ENCODE measurements around the gene XPR1.

The XPR1 gene

DNA sequence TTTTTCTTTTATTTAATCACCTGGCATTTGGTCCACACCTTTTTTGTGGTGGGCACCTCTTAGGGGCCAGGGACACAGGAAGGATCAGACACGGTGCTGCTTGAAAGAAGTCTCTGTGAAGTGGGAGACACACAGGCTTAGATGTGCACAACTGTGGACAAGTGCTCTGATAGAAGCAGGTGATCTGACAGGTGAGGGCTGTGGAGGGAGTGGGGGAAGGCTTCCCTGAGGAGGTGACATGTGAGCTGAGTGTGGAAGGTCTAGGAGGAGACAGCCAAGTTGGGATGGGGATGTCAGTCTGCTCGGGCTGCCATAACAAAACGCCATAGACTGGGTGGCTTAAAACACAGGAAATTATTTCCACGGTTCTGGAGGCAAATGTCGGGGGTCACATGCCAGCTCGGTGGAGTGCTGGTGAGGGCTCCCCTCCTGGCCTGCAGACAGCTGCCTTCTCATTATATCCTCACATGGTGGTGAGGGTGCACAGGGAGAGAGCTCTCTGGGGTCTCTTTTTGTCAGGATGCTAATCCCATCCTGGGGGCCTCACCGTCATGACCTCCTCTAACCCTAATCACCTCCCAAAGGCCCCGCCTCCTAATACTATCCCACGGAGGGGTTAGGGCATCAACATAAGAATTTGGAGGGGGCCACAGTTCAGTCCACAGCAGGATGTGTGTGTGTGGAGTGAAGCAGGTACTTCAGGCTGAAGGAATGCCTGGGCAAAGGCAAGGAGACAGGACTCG is 275.7 kb downstream of the XPR1 start:
- TF ChIP-seq, protein P1, sequence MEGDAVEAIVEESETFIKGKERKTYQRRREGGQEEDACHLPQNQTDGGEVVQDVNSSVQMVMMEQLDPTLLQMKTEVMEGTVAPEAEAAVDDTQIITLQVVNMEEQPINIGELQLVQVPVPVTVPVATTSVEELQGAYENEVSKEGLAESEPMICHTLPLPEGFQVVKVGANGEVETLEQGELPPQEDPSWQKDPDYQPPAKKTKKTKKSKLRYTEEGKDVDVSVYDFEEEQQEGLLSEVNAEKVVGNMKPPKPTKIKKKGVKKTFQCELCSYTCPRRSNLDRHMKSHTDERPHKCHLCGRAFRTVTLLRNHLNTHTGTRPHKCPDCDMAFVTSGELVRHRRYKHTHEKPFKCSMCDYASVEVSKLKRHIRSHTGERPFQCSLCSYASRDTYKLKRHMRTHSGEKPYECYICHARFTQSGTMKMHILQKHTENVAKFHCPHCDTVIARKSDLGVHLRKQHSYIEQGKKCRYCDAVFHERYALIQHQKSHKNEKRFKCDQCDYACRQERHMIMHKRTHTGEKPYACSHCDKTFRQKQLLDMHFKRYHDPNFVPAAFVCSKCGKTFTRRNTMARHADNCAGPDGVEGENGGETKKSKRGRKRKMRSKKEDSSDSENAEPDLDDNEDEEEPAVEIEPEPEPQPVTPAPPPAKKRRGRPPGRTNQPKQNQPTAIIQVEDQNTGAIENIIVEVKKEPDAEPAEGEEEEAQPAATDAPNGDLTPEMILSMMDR (IDR thresholded peaks at IDR 0.05; ENCODE audit: low read depth, low read length, poor library complexity, severe bottlenecking) = no peak
- no peak for TF ChIP-seq EZH2phosphoT487 (IDR thresholded peaks at IDR 0.05; ENCODE audit: borderline replicate concordance, low read length)
- H3K27me3 ChIP-seq (ENCODE audit: control insufficient read depth, low read length) = peaks cover 27% of the 10 kb centered on the region
- no peaks in the 10 kb centered on the region for H3K4me1 ChIP-seq (ENCODE audit: control insufficient read depth, low read length)
- H3F3A ChIP-seq (ENCODE audit: control insufficient read depth, insufficient read depth) = no peaks in the 10 kb centered on the region
- no peak overlapping the region for H3K27ac ChIP-seq (ENCODE audit: low read depth, low read length)
- H4K20me1 ChIP-seq (ENCODE audit: control insufficient read depth, insufficient read depth, low read depth, low read length) = no peaks in the 10 kb centered on the region
- H3K9me2 ChIP-seq (replicated peaks; ENCODE audit: control insufficient read depth, low read length) = no peaks in the 10 kb centered on the region
- no peak overlapping the region for H3K4me2 ChIP-seq (ENCODE audit: low read length)
- no peak overlapping the region for H3K4me3 ChIP-seq (ENCODE audit: low read length)
- H3K36me3 ChIP-seq (ENCODE audit: control insufficient read depth, low read length) = no peaks in the 10 kb centered on the region
- H3K79me2 ChIP-seq (ENCODE audit: control insufficient read depth, low read length) = no peaks in the 10 kb centered on the region
- no peaks in the 10 kb centered on the region for H3K9me3 ChIP-seq (ENCODE audit: control insufficient read depth, insufficient read depth, low read length)

GRCh38 chr1:180908074-180908765 is 276.4 kb downstream of the XPR1 start:
- no peak overlapping the region for H3K4me2 ChIP-seq (ENCODE audit: low read length)
- H3K9me2 ChIP-seq (replicated peaks; ENCODE audit: control insufficient read depth, low read length) = no peaks in the 10 kb centered on the region
- no peak for TF ChIP-seq EZH2phosphoT487 (IDR thresholded peaks at IDR 0.05; ENCODE audit: borderline replicate concordance, low read length)
- TF ChIP-seq, protein P1 (IDR thresholded peaks at IDR 0.05; ENCODE audit: low read depth, low read length, poor library complexity, severe bottlenecking) = no peak
- no peaks in the 10 kb centered on the region for H3K4me1 ChIP-seq (ENCODE audit: control insufficient read depth, low read length)
- no peaks in the 10 kb centered on the region for H3K36me3 ChIP-seq (ENCODE audit: control insufficient read depth, low read length)
- no peaks in the 10 kb centered on the region for H3K9me3 ChIP-seq (ENCODE audit: control insufficient read depth, insufficient read depth, low read length)
- H3K27me3 ChIP-seq (ENCODE audit: control insufficient read depth, low read length) = peaks cover 33% of the 10 kb centered on the region
- H3F3A ChIP-seq (ENCODE audit: control insufficient read depth, insufficient read depth) = no peaks in the 10 kb centered on the region
- H4K20me1 ChIP-seq (ENCODE audit: control insufficient read depth, insufficient read depth, low read depth, low read length) = no peaks in the 10 kb centered on the region
- no peak overlapping the region for H3K4me3 ChIP-seq (ENCODE audit: low read length)
- H3K79me2 ChIP-seq (ENCODE audit: control insufficient read depth, low read length) = no peaks in the 10 kb centered on the region
- H3K27ac ChIP-seq (ENCODE audit: low read depth, low read length) = no peak overlapping the region

DNA sequence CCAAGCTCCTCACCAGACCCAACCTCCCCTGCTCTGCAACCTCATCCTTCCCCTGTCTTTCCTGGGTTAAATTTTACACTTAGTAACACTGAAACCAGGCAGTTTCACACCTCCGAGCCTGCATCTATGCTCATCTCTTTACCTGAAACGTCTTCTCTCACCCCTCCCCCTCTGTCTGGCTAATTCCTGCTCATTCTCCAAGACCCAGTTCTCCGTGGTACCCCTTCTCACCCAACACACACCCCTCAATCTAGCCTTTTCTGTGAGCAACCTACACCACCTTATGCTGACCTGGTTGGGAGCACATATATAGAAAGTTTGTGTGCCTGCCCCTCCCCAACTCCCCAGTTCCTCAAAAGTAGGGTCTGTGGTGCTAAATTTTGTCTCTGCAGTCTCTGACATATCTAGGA is 277.2 kb downstream of the XPR1 start:
- Histone ChIP-seq H3K4me2 (ENCODE audit: low read length) (no peak overlapping the region), H3F3A (ENCODE audit: control insufficient read depth, insufficient read depth) (no peaks in the 10 kb centered on the region), H3K4me3 (ENCODE audit: low read length) (no peak overlapping the region), H4K20me1 (ENCODE audit: control insufficient read depth, insufficient read depth, low read depth, low read length) (no peaks in the 10 kb centered on the region), H3K36me3 (ENCODE audit: control insufficient read depth, low read length) (no peaks in the 10 kb centered on the region), H3K9me3 (ENCODE audit: control insufficient read depth, insufficient read depth, low read length) (no peaks in the 10 kb centered on the region), H3K27me3 (ENCODE audit: control insufficient read depth, low read length) (peaks cover 40% of the 10 kb centered on the region), H3K9me2 (replicated peaks; ENCODE audit: control insufficient read depth, low read length) (no peaks in the 10 kb centered on the region), H3K27ac (ENCODE audit: low read depth, low read length) (no peak overlapping the region), H3K79me2 (ENCODE audit: control insufficient read depth, low read length) (no peaks in the 10 kb centered on the region), H3K4me1 (ENCODE audit: control insufficient read depth, low read length) (no peaks in the 10 kb centered on the region)
- TF ChIP-seq, protein P1 (IDR thresholded peaks at IDR 0.05; ENCODE audit: low read depth, low read length, poor library complexity, severe bottlenecking) = no peak
- TF ChIP-seq EZH2phosphoT487 (IDR thresholded peaks at IDR 0.05; ENCODE audit: borderline replicate concordance, low read length) = no peak

Measured in DOHH2 (cell line).